ENCODE results near the gene ALDH3B2. TPM values are rescaled to one million over a fixed set of nuclear protein-coding genes. Genes with fewer than 3 reads are reported as not detected.
"Not testable (repeated sequence)": the region's sequence is repeated elsewhere in the genome, so short reads cannot be mapped to it uniquely, and the experiment has no call there.

Gene ALDH3B2
- total and polyA plus RNA-seq, 2 of the 8 experiments (the other 6 are each of a cell fraction or from before 2014, with no cell fraction given) = not detected

DNA sequence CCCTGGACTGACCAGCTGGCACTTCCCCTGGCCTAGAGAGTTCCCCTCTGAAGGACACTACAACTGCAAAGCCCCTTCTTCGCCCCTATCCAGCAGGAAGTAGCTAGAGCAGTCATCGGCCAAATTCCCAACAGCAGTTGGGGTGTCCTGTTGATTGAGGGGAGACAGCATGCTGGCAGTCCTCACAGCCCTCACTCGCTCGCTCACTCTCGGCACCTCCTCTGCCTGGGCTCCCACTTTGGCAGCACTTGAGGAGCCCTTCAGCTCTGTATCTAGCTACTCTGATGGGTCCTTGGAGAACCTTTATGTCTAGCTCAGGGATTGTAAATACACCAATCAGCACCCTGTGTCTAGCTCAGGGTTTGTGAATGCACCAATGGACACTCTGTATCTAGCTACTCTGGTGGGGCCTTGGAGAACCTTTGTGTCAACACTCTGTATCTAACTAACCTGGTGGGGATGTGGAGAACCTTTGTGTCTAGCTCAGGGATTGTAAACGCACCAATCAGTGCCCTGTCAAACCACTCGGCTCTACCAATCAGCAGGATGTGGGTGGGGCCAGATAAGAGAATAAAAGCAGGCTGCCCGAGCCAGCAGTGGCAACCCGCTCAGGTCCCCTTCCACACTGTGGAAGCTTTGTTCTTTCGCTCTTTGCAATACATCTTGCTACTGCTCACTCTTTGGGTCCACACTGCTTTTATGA, 48.1 kb downstream of the ALDH3B2 start:
- not testable (repeated sequence) for H2BK20ac ChIP-seq (ENCODE audit: low read length); H3K36me3 ChIP-seq (ENCODE audit: control insufficient read depth in 2 of 4, insufficient read depth in 4 of 4, low read length in 3 of 4); H4K5ac ChIP-seq (ENCODE audit: insufficient read length, low read depth, low read length); H3K9ac ChIP-seq (replicated peaks in 1 of 4; ENCODE audit: extremely low read depth in 1 of 4, low read depth in 3 of 4, low read length in 3 of 4); FAIRE-seq; H4K8ac ChIP-seq (ENCODE audit: extremely low read depth, insufficient read depth, low read length); H3K27me3 ChIP-seq (replicated peaks in 1 of 4; ENCODE audit: control insufficient read depth in 3 of 4, extremely low read depth in 1 of 4, insufficient read depth in 3 of 4, low read length in 3 of 4); H3K18ac ChIP-seq (ENCODE audit: extremely low read depth, low read length); H2BK12ac ChIP-seq (ENCODE audit: low read depth, low read length); H4K91ac ChIP-seq (replicated peaks; ENCODE audit: insufficient read length, low read length); H2BK120ac ChIP-seq (replicated peaks; ENCODE audit: low read depth, low read length); H3K9me3 ChIP-seq (ENCODE audit: insufficient read depth in 2 of 2, low read depth in 1 of 2, low read length in 1 of 2); DNase-seq (ENCODE audit: low read depth in 1 of 2, low spot score in 2 of 2); H2BK15ac ChIP-seq (ENCODE audit: low read length); H2AFZ ChIP-seq (ENCODE audit: low read length); H3K27ac ChIP-seq (ENCODE audit: low read depth, low read length); H3K79me1 ChIP-seq (ENCODE audit: low read depth, low read length); H3K14ac ChIP-seq (ENCODE audit: insufficient read length); H3K23ac ChIP-seq (ENCODE audit: insufficient read length); H2AK5ac ChIP-seq (ENCODE audit: low read depth, low read length); H3K4ac ChIP-seq (replicated peaks; ENCODE audit: insufficient read length, low read depth, low read length); H4K20me1 ChIP-seq (replicated peaks in 1 of 2; ENCODE audit: control insufficient read depth in 1 of 2, insufficient read depth in 2 of 2, low read length in 2 of 2); H3K56ac ChIP-seq (replicated peaks; ENCODE audit: insufficient read length, low read depth, low read length); H2BK5ac ChIP-seq (ENCODE audit: low read depth, low read length); H3K79me2 ChIP-seq (ENCODE audit: control insufficient read depth in 1 of 2, insufficient read depth in 2 of 2, low read length in 2 of 2); H3K23me2 ChIP-seq (ENCODE audit: low read depth, low read length); H3K4me2 ChIP-seq (ENCODE audit: insufficient read depth in 1 of 2, low read depth in 2 of 2, low read length in 2 of 2); H3K4me3 ChIP-seq (ENCODE audit: extremely low read depth in 1 of 4, insufficient read depth in 2 of 4, low read depth in 3 of 4, low read length in 4 of 4)
- 93% methylated on average over 10 of the region's 10 CpGs; no CpG with 5 or more reads in 1 of the 2 experiments for WGBS, 2 experiments (ENCODE audit: extremely low coverage in 1 of 2, insufficient coverage in 1 of 2, insufficient read length in 1 of 2, insufficient replicate concordance in 2 of 2, low coverage in 1 of 2, low lambda C conversion rate in 2 of 2, missing lambda C conversion rate in 1 of 2)
- POLR2A ChIA-PET (ENCODE audit: partially characterized antibody) = interaction anchor here (0.6 to 11.7 kb wide), 9 partner anchors 9 to 256 kb away, joined by 3 to 194 read pairs (median 3); partner anchors contain the start of gene GSTP1
- TF ChIP-seq SP1 (IDR thresholded peaks at IDR 0.05; ENCODE audit: low read depth, low read length) (peak; percentile 47; the same call in 1 of the 2 replicates), POLR2AphosphoS5 (IDR thresholded peaks at IDR 0.05; ENCODE audit: low read depth, low read length) (peak; percentile 60)
- CTCF ChIA-PET (ENCODE audit: partially characterized antibody) = interaction anchor here (0.6 to 9.8 kb wide), 7 partner anchors 12 to 49 kb away, joined by 3 to 117 read pairs (median 3); partner anchors contain the start of gene TBX10
- peaks cover 0 to 15% (median 13%) of the 10 kb centered on the region in 4 experiments; a peak in 6 of 7 replicates for H3K4me1 ChIP-seq (replicated peaks in 1 of 4; ENCODE audit: control insufficient read depth in 3 of 4, insufficient read depth in 4 of 4, low read length in 3 of 4)

All from H1 (cell line).